HG03139 (cell line): ENCODE results near the gene ATP5F1B.
"Not testable (repeated sequence)": the region's sequence is repeated elsewhere in the genome, so short reads cannot be mapped to it uniquely, and the experiment has no call there.

Experiments used
- ATAC-seq: cut with Tn5 transposase; IDR thresholded peaks from one replicate; pipeline ENCODE4 v1.9.1; 2021; ENCODE audit not compliant: unreplicated experiment

Gene ATP5F1B

DNA sequence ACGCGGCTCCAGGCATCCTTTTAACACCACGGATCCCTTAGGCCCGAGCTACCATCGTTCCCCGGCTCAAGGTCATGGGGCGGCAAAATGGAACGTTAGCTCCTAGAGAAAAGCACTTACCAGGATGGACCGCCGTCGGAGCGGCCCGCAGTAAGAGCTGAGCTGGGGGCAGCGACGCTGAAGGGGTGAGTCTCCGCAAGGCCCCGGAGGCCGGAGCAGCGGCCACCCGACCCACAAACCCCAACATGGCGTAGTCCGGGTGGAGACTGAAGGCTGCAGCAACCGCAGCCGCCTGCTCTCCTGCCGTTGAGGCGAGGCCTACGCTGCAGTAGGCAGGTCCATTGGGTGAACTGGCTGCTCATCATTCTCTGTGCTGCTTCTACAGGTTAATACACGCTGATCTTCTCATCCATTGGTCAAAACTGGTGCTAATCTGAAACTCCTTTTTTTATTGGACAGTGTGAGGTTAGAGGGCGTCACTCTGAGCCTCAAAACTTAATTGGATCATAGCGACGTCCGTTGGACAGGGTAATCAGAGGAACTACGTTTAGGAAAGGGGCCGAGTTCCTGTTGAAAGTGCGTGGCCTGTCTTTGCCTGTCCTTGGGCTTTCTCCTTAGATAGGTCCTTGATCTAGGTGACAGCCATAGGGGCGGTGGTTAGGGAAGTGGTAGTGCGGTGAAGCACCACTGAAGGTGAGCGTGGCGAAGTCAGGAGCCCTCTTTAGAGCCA is at the start of gene ATP5F1B:
TSS of gene ATP5F1B (minus strand) at position 268 of the 730 bp plus-strand sequence. CDS start at position 247, 21 bp downstream.
- peak; percentile 97 for ATAC-seq

DNA sequence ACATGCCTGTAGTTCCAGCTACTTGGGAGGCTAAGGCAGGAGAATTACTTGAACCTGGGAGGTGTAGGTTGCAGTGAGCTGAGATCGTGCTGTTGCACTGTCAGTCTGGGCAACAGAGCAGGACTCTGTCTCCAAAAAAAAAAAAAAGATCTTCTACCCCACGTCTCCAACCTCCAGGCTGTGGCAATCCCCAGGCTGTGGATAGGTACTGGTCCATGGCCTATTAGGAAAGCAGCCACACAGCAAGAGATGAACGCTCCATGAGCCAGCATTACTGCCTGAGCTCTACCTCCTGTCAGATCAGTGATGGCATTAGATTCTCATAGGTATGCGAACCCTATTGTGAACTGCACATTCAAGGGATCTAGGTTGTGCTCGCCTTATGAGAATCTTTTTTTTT is 48.4 kb upstream of the ATP5F1B start:
- ATAC-seq: no peak

DNA sequence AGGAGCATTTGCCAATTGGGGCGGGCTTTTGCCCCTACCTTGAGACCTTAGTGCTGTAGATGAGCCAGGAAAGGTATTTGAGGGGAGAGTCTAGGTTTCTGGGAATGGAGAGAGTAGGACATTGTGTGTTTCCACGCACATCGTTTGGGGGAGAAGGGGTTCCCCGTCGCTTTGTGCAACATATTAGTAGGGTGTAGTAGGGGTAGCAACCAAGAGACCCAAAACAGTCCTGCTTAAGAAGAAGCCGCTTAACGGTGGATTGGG is 43.0 kb upstream of the ATP5F1B start:
- ATAC-seq: no peak

DNA sequence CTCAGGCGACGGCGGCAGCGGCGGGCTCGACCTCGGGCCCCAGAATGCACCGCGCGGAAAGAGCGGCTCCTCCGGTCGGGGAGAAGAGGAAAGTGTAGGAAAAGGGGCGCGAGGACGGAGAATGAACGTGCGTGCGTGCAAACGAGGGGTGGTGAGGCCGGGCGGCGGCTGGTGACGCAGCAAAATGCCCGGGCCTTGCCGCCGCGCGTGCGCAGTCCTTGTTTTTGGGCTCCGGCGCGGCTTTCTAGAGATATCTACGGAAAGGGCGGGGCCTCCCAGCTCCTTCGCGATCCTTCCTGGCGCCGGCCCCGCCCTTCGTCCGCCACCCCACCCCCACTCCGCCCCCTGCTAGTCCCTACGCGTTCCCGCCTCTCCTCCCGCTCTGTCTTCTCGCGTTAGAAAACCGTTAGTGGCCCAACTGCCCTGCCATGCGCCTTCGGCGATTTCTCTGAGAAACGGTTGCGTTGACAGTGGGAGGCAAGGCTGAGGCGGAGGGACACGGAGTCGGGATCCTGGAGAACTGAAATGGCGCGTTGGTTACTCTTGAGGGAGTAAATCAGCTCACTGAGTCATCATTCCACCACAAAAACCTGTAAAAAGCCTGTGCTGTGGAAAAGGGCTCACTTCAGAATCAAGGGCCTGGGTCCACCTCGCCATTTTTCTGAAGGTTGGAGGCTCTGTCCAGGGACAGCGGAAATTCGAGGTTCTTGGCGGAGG is 42.5 kb upstream of the ATP5F1B start, which contains the start of gene PTGES3:
TSS of gene PTGES3 (minus strand) at position 156 of the 717 bp plus-strand sequence. CDS start 285 bp downstream, outside the sequence.
- ATAC-seq: peak; percentile 65

DNA sequence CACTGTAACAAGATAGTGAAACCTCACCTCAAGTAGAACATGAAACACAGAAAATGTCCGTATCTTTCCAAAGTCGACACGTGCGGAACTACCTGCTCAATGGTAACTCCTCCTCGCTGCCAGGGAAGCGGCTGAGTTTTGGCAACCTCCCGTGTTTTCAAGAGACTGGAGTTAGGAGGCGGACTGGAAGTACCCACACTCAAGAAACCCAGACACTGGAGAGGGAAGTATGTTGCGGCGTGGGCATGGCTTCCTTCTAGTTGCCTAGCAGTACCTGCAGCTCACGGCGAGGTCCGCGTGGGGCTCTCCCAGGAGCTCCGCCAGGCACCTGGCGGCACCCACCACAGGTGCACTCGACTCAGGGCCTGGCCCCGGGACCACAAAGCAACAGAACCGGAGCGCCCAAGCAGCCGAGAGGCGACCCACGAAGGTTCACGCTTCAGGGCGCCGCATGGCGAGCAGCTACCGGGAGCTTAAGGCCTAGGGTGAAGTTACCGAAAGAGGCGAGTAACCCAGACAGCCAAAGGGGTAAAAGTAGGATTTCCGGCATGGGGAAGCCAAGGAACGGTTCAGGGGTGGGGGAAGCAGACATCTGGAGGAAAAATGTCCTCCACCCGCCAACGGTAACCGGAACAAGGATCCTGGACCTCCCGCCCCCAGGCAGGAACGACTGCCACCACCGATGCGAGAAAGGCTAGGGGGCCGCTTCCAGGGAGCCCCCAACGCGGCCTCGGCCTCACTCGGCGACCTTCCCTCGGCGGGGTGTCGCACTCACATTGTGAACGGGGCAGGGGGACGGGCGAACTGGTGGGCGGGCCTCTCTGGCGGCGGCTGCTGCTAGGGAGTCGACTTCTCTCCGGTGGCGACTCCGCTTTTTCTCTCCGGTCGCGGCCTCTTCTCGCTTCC is 41.7 kb upstream of the ATP5F1B start:
- ATAC-seq: peak; percentile 27

DNA sequence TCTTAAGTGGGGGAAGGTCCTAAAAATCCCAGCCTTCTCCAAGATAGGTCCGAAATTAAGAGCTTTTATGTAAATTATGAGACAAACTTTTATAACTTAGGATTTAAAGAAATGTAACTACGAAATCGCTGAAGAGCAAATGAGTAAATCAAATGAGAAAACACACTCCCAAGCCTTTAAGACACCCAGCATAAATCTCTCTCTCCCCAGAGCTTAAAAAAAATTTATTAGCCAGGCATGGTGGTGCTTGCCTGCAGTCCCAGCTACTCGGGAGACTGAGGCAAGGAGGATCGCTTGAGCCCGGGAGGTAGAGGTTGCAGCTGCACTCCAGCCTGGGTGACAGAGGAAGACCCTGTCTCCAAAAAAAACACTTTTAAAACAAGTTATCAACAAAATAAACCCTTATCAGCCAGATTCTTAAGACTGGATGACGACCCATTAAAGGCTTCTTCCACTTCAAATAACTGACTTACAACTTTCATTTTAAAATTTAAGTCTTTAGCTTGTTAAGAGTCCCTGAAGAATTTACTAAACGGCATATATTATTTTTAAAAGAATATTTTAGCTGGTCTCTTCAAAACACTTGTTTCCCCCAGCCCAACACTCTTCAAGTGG is 39.1 kb upstream of the ATP5F1B start:
- no peak for ATAC-seq

DNA sequence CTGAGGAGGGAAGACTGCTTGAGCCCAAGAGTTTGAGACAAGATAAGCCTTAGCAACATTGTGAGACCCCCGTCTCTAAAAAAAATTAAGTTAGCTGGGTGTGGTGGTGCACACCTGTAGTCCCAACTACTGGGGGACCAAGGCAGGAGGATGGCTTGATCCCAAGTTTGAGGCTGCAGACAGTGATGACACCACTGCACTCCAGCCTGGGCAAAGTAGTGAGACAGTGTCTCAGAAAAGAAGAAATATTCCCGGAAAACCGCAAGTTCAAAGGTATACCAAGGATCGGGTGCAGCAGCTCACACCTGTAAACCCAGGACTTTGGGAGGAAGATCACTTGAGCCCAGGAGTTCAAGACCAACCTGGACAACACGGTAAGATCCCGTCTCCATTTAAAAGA is 36.5 kb upstream of the ATP5F1B start:
- no peak for ATAC-seq

DNA sequence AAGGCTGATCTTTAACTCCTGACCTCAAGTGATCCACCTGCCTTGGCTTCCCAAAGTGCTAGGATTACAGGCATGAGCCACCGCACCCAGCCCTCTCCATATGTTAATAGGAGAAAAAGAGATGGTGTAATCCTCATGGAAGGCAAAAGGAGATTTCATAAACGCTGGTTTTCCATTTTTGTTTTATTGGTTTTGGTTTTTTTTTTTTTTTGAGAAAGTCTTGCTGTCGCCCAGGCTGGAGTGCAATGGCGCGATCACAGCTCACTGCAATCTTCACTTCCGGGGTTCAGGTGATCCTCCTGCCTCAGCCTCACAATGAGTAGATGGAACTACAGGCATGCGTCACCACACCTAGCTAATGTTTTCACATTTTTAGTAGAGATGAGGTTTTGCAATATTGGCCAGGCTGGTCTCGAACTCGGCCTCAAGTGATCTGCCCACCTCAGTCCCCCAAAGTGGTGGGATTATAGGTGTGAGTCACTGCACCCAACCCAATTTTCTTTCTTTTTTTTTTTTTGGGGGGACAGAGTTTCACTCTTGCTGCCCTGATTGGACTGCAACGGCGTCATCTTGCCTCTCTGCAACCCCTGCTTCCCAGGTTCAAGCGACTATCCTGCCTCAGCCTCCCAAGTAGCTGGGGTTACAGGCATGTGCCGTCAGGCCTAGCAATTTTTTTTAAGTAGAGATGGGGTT is 34.2 kb upstream of the ATP5F1B start:
- ATAC-seq: no peak

DNA sequence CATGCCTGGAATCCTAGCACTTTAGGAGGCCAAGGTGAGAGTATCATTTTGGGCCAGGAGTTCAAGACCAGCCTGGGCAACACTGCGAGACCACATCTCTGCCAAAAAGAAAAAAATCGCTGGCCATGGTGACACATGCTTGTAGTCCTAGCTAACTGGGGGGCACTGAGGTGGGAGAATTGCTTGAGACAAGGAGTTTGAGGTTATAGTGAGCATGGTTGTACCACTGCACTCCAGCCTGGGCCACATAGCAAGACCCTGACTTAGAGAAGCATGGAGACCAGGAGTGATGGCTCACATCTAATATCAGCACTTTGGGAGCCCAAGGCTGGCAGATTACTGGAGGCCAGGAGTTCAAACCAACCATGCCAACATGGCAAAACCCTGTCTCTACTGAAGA is 33.1 kb upstream of the ATP5F1B start:
- ATAC-seq: no peak

DNA sequence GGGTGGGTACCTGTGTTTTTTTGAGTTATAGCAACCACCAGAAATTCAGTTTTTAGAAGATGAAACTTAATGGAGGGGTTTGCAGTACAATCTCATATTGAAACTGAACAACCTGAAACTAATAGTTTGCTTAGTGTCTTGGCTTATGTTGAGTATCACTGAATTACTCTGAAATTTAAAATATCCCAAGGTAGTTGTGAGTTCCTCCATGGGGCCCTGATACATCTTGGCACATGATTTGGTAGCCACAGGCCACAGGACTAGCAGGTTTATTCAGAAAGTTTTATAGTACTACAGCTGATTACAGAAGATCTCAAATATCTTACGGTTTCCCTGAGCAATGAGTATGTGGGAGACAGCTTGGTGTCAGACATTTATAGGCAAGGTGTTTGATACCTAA is 31.9 kb upstream of the ATP5F1B start:
- no peak for ATAC-seq

DNA sequence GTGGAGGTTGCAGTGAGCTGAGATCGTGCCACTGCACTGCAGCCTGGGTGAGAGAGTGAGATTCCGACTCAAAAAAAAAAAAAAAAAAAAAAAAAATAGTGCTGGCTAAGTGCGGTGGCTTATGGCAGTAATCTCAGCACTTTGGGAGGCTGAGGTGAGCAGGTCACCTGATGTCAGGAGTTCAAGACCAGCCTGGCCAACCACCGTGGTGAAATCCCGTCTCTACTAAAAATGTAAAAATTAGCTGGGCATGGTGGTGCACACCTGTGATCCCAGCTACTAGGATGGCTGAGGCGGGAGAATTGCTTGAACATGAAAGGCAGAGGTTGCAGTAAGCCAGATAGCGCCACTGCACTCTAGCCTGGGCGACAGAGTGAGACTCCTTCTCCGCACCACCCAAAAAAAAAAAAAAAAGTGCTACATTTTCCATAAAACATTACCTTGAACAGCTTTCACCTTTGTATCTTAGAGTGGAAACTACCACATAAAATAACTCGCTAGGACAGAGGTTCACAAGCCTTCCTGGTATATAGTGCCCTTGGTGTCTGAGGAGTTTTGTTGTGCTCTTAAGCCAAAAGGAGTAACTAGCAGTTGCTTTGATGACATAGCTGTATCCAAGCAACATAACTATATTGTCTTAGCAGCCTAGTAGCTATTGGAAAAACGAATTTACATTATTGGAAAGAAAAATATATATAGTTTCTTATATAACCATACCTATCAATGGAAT is 31.2 kb upstream of the ATP5F1B start:
- ATAC-seq: no peak

DNA sequence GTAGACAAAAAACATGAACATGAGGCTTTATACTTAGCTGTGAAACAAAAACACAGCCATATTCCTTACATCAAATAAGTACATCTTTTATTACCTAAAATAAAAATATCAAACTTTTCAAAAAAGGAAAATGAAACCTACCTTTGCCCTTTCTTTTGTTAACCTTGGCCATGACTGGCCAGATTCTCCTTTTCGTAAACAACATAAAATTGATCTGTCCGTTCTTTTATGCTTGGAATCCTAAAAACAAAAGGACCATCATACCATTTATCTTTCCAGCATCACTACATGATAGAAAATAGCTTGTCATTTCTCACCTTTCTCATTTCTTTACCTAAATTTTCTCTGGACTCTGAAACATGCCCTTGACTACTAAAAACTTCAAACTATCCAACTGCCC is 25.8 kb upstream of the ATP5F1B start:
- ATAC-seq: no peak

DNA sequence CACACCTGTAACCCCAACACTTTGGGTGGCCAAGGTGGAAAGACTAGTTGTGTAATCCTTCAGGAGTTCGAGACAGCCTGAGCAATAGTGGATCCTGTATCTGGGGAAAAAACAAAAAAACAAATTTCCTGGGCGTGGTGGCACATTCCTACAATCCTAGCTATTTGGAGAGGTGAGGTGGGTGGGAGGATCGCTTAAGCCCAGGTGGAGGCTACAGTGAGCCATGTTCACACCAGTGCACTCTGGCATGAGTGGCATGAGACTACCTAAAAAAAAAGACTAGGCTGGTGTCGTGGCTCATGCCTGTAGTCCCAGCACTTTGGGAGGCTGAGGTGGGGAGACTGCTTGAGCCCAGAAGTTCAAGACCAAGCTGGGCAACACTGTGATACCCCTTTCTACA is 25.1 kb upstream of the ATP5F1B start:
- ATAC-seq: no peak

DNA sequence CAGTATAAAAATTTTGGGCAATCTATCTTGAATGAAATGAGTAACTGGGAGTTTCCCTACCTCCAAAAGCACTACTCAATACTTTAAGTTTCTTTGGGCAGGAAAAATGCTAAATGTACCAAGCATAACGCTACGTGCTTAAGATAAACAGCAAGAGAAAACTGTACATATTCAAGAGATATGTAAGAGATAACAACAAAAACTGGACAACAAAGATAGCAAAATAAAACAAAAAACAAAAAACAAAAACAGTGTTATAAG is 22.3 kb upstream of the ATP5F1B start:
- no peak for ATAC-seq

DNA sequence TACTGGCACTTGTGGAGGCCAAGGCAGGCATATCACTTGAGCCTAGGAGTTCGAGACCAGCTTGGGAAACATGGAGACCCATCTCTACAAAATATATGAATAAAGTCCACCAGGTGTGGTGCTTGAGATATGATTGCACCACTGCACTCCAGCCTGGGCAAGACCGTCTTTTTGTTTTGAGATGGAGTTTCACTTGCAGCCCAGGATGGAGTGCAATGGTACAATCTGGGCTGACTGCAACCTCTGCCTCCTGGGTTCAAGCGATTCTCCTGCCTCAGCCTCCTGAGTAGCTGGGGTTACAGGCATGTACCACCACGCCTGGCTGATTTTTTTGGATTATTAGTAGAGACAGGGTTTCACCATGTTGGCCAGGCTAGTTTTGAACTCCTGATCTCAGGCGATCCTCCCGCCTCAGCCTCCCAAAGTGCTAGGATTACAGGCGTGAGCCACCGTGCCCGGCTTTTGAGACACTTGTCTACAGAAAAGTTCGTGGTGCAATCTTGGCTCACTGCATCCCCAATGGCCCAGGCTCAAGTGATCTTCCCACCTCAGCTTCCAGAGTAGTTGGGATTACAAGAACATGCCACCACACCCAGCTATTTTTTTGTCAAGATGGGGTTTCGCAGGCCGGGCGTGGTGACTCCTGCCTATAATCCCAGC is 16.3 kb upstream of the ATP5F1B start:
- no peak for ATAC-seq

DNA sequence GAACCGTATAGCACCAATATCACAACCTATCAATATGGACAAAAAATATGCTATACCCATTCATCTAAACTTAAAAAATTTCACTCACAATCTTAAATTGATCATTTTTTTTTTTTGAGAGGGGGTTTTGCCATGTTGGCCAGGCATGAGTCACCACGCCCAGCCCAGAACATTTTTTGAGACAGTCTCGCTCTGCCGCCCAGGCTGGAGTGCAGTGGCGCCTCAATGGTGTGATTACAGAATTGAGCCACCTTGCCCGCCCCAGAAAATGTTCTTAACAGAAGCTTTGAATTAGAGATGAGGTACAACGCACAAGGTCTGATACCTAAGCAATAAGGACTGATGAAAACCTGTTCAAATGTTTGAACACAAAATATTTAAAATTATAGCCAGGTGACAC is 15.8 kb upstream of the ATP5F1B start:
- ATAC-seq: no peak

DNA sequence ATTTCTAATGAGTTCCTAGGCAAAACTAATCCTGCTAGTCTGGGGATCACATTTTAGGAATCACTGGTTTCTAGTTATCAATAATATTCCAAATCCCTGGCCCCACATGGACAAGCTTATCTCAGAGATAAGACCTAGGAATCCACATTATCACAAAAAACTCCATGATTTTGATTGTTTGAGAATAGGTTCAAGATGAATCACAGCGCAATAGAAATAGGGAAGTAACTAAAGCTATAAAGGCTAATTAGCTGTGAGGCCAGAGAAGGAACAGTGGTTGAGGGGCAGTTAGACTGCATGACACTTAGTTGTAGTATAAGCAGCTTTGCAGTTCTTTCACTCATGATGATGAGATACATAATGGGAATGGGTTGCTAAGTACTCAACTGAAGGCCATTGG is 13.1 kb upstream of the ATP5F1B start:
- no peak for ATAC-seq

DNA sequence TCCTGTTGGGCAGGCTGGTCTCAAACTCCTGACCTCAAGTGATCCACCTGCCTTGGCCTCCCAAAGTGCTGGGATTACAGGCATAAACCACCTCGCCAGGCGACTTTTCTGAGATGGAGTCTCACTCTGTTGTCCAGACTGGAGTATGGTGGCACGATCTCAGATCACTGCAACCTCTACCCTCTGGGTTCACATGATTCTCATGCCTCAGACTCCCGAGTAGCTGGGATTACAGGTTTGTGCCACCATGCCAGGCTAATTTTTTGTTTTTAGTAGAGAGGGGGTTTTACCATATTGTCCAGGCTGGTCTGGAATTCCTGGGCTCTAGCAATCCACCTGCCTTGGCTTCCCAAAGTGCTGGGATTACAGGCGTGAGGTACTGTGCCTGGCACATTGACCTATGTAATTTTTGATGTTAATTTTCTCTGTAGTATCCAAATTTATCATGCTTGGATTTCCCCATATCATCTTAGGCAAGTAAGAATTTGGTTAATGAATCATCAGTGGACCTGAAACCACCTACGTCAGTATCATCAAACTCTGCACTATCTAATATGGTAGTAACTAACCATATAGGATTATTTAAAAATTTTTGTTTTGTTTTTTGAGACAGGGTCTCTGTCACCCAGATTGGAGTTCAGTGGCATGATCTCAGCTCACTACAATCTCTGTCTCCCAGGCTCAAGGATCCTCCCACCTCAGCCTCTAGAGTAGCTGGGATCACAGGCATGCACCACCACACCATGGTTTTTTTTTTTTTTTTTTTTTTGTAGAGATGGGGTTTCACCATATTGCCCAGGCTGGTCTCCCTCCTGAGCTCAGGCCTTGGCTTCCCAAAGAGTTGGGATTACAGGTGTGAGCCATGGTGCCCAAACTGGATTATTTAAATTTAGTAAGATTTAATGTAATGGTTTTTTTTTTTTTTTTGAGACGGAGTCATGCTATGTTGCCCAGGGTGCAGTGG is 11.9 kb upstream of the ATP5F1B start:
- no peak for ATAC-seq

DNA sequence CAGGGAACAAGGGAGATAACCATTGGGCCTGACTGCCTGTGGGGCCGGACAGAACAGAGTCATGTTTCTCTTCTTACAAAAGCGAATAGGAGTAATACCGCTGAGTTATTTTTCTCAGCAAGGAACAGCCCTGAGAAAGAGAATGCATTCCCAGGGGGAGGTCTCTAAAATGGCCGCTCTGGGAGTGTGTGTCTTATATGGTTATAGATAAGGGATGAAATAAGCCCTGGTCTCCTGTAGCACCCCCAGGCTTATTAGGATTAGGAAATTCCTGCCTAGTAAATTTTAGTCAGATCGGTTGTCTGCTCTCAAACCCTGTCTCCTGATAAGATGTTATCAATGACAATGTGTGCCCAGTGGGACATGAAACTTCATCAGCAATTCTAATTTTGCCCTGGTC is 8.0 kb upstream of the ATP5F1B start:
- not testable (repeated sequence) for ATAC-seq
